GM12878 (cell line): Measurements from ENCODE around the gene GGPS1. TPM values are rescaled to one million over a fixed set of nuclear protein-coding genes. Genes with fewer than 3 reads are reported as not detected.

Experiments
- ATAC-seq: fragments of 200-7000 bp; cut with Tn5 transposase; 3 replicates; pipeline ENCODE4 v1.9.1; 2020; ENCODE audit warnings: mild to moderate bottlenecking, moderate library complexity
- BruUV-seq: library from RNA; stranded (reverse); fragments of 400-500 nt; replicated peaks from 2 replicates; lab custom pipeline; 2021; lab: Mats Ljungman, UMichigan
- CTCF ChIA-PET: fragments of 300-600 bp; sonication (Branson Sonifier 250); formaldehyde crosslinking; extraction: SDS; loops from one replicate; lab custom pipeline; 2021; ENCODE audit warnings: inconsistent platforms; lab: Yijun Ruan, JAX
- POLR2A ChIA-PET: fragments of 350-600 bp; formaldehyde crosslinking; extraction: SDS; loops from one replicate; lab custom pipeline; 2021; ENCODE audit warnings: inconsistent platforms; lab: Charles Lee
- RAD21 ChIA-PET: fragments of 300-600 bp; sonication (Branson Sonifier 250); formaldehyde crosslinking; loops from one replicate; lab custom pipeline; 2023; ENCODE audit warnings: antibody characterized with exemption; ENCODE audit not compliant: unreplicated experiment; lab: Charles Lee
- SMC1A ChIA-PET: fragments of 300-600 bp; sonication (Branson Sonifier 250); formaldehyde crosslinking; loops from one replicate; lab custom pipeline; 2023; ENCODE audit not compliant: unreplicated experiment, uncharacterized antibody; lab: Charles Lee
- DNase-seq: peaks from one replicate; pipeline ENCODE4 v3.0.0-alpha.2; 2011; ENCODE audit warnings: low read depth, low spot score
- FAIRE-seq: peaks from 3 replicates; lab custom pipeline; 2011; peaks lifted over from hg19 to GRCh38; lab: Jason Lieb, UNC
- H2AFZ ChIP-seq: 2 replicates; pipeline ENCODE4 v1.6.0; 2011; ENCODE audit warnings: low read depth, low read length, control low read depth; ENCODE audit not compliant: control insufficient read depth
- H3K27ac ChIP-seq: 2 replicates; pipeline ENCODE4 v1.5.1; 2011; ENCODE audit warnings: control low read depth; ENCODE audit not compliant: control insufficient read depth, insufficient read depth
- H3K27me3 ChIP-seq, 2 experiments: replicated peaks in 1 of 2; 2 replicates each; pipeline versions ENCODE4 v1.6.0 to v1.6.1; 2011; ENCODE audit warnings: low read length in 1 of 2; ENCODE audit not compliant: control insufficient read depth in 2 of 2, insufficient read depth in 2 of 2
- H3K36me3 ChIP-seq, 2 experiments: 2 replicates each; pipeline ENCODE4 v1.5.1; 2011; ENCODE audit warnings: low read length in 1 of 2; ENCODE audit not compliant: control insufficient read depth in 2 of 2, insufficient read depth in 2 of 2
- H3K4me1 ChIP-seq: 2 replicates; pipeline ENCODE4 v1.6.1; 2011; ENCODE audit warnings: mild to moderate bottlenecking, low read length, moderate library complexity, mixed read lengths; ENCODE audit not compliant: control insufficient read depth, insufficient read depth
- H3K4me2 ChIP-seq: 2 replicates; pipeline ENCODE4 v1.6.0; 2011; ENCODE audit warnings: control low read depth; ENCODE audit not compliant: control insufficient read depth, insufficient read depth
- H3K4me3 ChIP-seq: fragments of 200-600 bp; sonication (generic); 2 replicates; pipeline ENCODE4 v1.5.1; 2016
- H3K79me2 ChIP-seq: 2 replicates; pipeline ENCODE4 v1.6.0; 2011; ENCODE audit warnings: low read length; ENCODE audit not compliant: control insufficient read depth, insufficient read depth
- H3K9ac ChIP-seq: 2 replicates; pipeline ENCODE4 v1.8.0; 2011; ENCODE audit warnings: low read length, control low read depth, mixed read lengths; ENCODE audit not compliant: control insufficient read depth, insufficient read depth
- H3K9me3 ChIP-seq: replicated peaks from 3 replicates; pipeline ENCODE4 v1.5.1; 2011; ENCODE audit warnings: mild to moderate bottlenecking, low read length; ENCODE audit not compliant: control insufficient read depth, insufficient read depth
- H4K20me1 ChIP-seq: 2 replicates; pipeline ENCODE4 v1.6.0; 2011; ENCODE audit not compliant: control insufficient read depth, insufficient read depth
- BHLHE40 ChIP-seq, 2 experiments: fragments of 450-650 bp in 1 of 2; IDR thresholded peaks; 2 replicates each; pipeline ENCODE4 v1.6.1; 2011 to 2017; ENCODE audit warnings: low read depth in 2 of 2, borderline replicate concordance in 1 of 2, improper control_type of control experiment in 1 of 2, low read length in 1 of 2, mild to moderate bottlenecking in 1 of 2
- CTCF ChIP-seq, 3 experiments: IDR thresholded peaks in 2 of 3; conservative IDR thresholded peaks in 1 of 3; 2 replicates each; pipeline ENCODE4 v1.5.1; 2011; ENCODE audit warnings: low read depth in 3 of 3, low read length in 3 of 3, mild to moderate bottlenecking in 3 of 3, control low read depth in 2 of 3, moderate library complexity in 2 of 3, inconsistent platforms in 1 of 3, mixed read lengths in 1 of 3; ENCODE audit not compliant: control insufficient read depth in 2 of 3, insufficient read depth in 1 of 3; ENCODE audit errors: extremely low read depth in 1 of 3
- EP300 ChIP-seq, 2 experiments: fragments of 150-350 bp in 1 of 2; IDR thresholded peaks; 2 replicates each; pipeline ENCODE4 v1.6.1; 2011 to 2012; ENCODE audit warnings: low read depth in 2 of 2, low read length in 2 of 2, borderline replicate concordance in 1 of 2, improper control_type of control experiment in 1 of 2, inconsistent platforms in 1 of 2; ENCODE audit not compliant: control insufficient read depth in 1 of 2
- FOS ChIP-seq: IDR thresholded peaks from 3 replicates; pipeline ENCODE4 v1.6.1; 2011; ENCODE audit warnings: borderline replicate concordance; ENCODE audit not compliant: insufficient read length; ENCODE audit errors: extremely low read depth
- IKZF2 ChIP-seq, 2 experiments: fragments of 450-650 bp; IDR thresholded peaks; 2 replicates each; pipeline ENCODE4 v1.6.1; 2017; ENCODE audit warnings: mild to moderate bottlenecking in 2 of 2, moderate library complexity in 2 of 2
- PML ChIP-seq: IDR thresholded peaks from 2 replicates; pipeline ENCODE4 v1.6.1; 2012; ENCODE audit warnings: low read length, inconsistent platforms
- SRF ChIP-seq, 2 experiments: IDR thresholded peaks; 2 replicates each; pipeline ENCODE4 v1.6.1; 2011; ENCODE audit warnings: low read depth in 2 of 2, low read length in 2 of 2, mild to moderate bottlenecking in 1 of 2, moderate library complexity in 1 of 2
- WGBS: methylation state at CpG from one replicate; pipeline ENCODE4 v1.1.6; 2016; ENCODE audit warnings: low lambda C conversion rate; ENCODE audit not compliant: insufficient replicate concordance, insufficient coverage; ENCODE audit errors: missing lambda C conversion rate; 5-methylcytosine and 5-hydroxymethylcytosine counted together
- in situ Hi-C: fragments of 300-500 bp; cut with MboI; formaldehyde crosslinking; loops from 9 replicates; pipeline ENCODE4 v1.14.3; 2018; ENCODE audit warnings: mixed read lengths
- intact Hi-C: fragments of 100-400 bp; cut with micrococcal nuclease; formaldehyde crosslinking; loops from one replicate; pipeline ENCODE4 v1.14.2; 2022; ENCODE audit not compliant: unreplicated experiment
- polyA plus RNA-seq, 11 experiments: library from polyadenylated mRNA; depleted of rRNA in 4 of 11; unstranded in 6 of 11; stranded (reverse) in 5 of 11; fragments of >200 nt; fragmentation: Nextera tagmentation in 4 of 11; fragmentation: Illumina TruSeq in 1 of 11; extraction: Ambion mirVana in 4 of 11; extraction: Trizol in 1 of 11; gene quantifications; 1 replicate in 1 of 11; 2 replicates in 10 of 11; pipeline versions ENCODE4 v1.2.1 to v1.2.3, GENCODE V29; 2011 to 2016; ENCODE audit warnings: inconsistent platforms in 2 of 11, missing spikeins in 2 of 11, low read depth in 1 of 11
- total RNA-seq, 4 experiments: library from RNA; depleted of rRNA in 3 of 4; stranded (reverse); fragments of >200 nt in 3 of 4; fragmentation: Illumina TruSeq in 1 of 4; extraction: Trizol in 1 of 4; gene quantifications; 2 replicates each; pipeline versions ENCODE4 v1.2.1 to v1.2.3, GENCODE V29; 2013 to 2021
- TF ChIP-seq, protein P1 (sequence below): IDR thresholded peaks from 2 replicates; pipeline ENCODE4 v1.6.1; 2011; ENCODE audit warnings: borderline replicate concordance, low read depth, mild to moderate bottlenecking, moderate library complexity, mixed read lengths, low read length; ENCODE audit not compliant: insufficient read depth; ENCODE audit errors: extremely low read length

GGPS1 gene
- total and polyA plus RNA-seq, 10 of the 15 experiments (the other 5 are each of a cell fraction or from before 2014, with no cell fraction given) = 15.1 to 36.0 (median 25.3) TPM

DNA sequence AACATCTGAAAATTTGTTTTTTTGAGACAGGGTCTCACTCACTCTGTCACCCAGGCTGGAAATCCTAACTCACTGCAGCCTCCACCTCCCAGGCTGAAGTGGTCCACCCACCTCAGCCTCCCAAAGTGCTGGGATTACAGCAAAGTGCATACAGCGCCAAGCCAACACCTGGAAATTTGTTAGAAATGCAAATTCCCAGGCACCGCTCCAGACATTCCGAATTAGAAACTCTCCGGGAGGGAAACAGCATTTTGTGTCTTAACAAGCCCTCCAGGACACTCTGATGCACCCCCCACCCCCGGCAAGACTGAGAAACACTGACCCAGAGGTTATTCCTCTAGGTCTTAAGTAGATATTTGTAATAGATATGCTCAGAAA is 49.5 kb upstream of the GGPS1 start:
- WGBS = 96% methylated on average over 5 of the region's 5 CpGs
- in situ Hi-C loops = no loop called here
- Histone ChIP-seq H3K27ac (no peak overlapping the region), H3K4me1 (peaks cover 20% of the 10 kb centered on the region), H3K27me3 (no peaks in the 10 kb centered on the region), H4K20me1 (peaks cover 3% of the 10 kb centered on the region), H3K4me2 (no peak overlapping the region), H3K9ac (no peak overlapping the region), H3K9me3 (no peaks in the 10 kb centered on the region), H3K4me3 (no peak overlapping the region), H3K79me2 (peaks cover 74% of the 10 kb centered on the region), H3K36me3 (no peaks in the 10 kb centered on the region; a peak in 3 of 4 replicates), H2AFZ (no peak overlapping the region)
- ChIA-PET RAD21 (no interaction called here), SMC1A (interaction anchor here (1.1 to 1.5 kb wide), 2 partner anchors 10 to 35 kb away, joined by 3 to 4 read pairs; no protein-coding TSS in a partner anchor), POLR2A (interaction anchor here (1.1 kb wide), 1 partner anchor 11 kb away, joined by 5 read pairs; no protein-coding TSS in a partner anchor), CTCF (interaction anchor here (1.2 to 1.5 kb wide), 2 partner anchors 10 to 136 kb away, joined by 3 to 4 read pairs; no protein-coding TSS in a partner anchor)
- no peak for FAIRE-seq
- intact Hi-C loops = no loop called here
- no peak for DNase-seq
- BruUV-seq = no TSS peak
- TF ChIP-seq PML (no peak), CTCF (IDR thresholded peaks at IDR 0.05 in 2 of 3, conservative IDR thresholded peaks at IDR 0.05 in 1 of 3; ENCODE audit: control insufficient read depth in 2 of 3, extremely low read depth in 1 of 3, insufficient read depth in 1 of 3, low read depth in 3 of 3, low read length in 3 of 3) (no peak)
- ATAC-seq = no peak

DNA sequence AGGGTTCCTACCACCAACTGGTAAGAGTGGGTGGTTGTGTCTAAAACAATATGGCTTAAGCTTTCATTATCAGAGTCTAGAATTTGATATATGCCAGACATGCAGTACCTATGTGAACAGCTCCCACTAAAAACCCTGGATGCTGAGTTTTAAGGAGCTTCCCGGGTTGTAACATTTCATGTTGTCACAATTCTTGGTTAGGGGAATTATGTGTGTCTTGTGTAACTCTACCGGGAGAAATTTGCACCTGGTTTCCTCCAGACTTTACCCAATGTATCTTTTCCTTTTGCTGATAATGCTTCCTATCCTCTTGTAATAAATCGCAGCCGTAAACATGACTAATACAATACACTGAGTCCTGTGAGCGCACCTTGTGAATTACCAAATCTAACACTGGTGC is 48.7 kb upstream of the GGPS1 start:
- CTCF ChIA-PET = interaction anchor here (0.7 to 1.6 kb wide), 6 partner anchors 10 to 137 kb away, joined by 3 to 6 read pairs (median 3); no protein-coding TSS in a partner anchor
- H3K4me3 ChIP-seq = no peak overlapping the region

More for the DNA sequence above, 48.7 kb upstream of the GGPS1 start:
- no peak for TF ChIP-seq EP300 (IDR thresholded peaks at IDR 0.05; ENCODE audit: borderline replicate concordance in 1 of 2, control insufficient read depth in 1 of 2, low read depth in 2 of 2, low read length in 2 of 2)
- TF ChIP-seq, protein P1, sequence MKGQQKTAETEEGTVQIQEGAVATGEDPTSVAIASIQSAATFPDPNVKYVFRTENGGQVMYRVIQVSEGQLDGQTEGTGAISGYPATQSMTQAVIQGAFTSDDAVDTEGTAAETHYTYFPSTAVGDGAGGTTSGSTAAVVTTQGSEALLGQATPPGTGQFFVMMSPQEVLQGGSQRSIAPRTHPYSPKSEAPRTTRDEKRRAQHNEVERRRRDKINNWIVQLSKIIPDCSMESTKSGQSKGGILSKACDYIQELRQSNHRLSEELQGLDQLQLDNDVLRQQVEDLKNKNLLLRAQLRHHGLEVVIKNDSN = no peak
- no peak for TF ChIP-seq IKZF2 (IDR thresholded peaks at IDR 0.05)
- TF ChIP-seq FOS = no peak
- TF ChIP-seq BHLHE40 (IDR thresholded peaks at IDR 0.05; ENCODE audit: borderline replicate concordance in 1 of 2, low read depth in 2 of 2, low read length in 1 of 2) = no peak
- TF ChIP-seq SRF (IDR thresholded peaks at IDR 0.05; ENCODE audit: low read depth in 2 of 2, low read length in 2 of 2) = no peak
- H2AFZ ChIP-seq = no peak overlapping the region
- H3K79me2 ChIP-seq = peaks cover 76% of the 10 kb centered on the region
- 79% methylated on average over 5 of the region's 5 CpGs for WGBS
- H3K4me1 ChIP-seq = peaks cover 20% of the 10 kb centered on the region
- intact Hi-C loops (no loop called here), in situ Hi-C loops (no loop called here)
- ATAC-seq = no peak
- no peak overlapping the region for H3K27ac ChIP-seq
- no peak overlapping the region for H3K9ac ChIP-seq
- H3K9me3 ChIP-seq = no peaks in the 10 kb centered on the region
- SMC1A ChIA-PET = interaction anchor here (1.1 to 1.5 kb wide), 3 partner anchors 9 to 34 kb away, joined by 3 to 4 read pairs (median 3); no protein-coding TSS in a partner anchor
- H3K27me3 ChIP-seq = no peaks in the 10 kb centered on the region
- no TSS peak for BruUV-seq
- DNase-seq = no peak
- no peak for FAIRE-seq
- RAD21 ChIA-PET = no interaction called here
- H3K36me3 ChIP-seq = no peaks in the 10 kb centered on the region; a peak in 3 of 4 replicates
- POLR2A ChIA-PET = interaction anchor here (1.1 kb wide), 2 partner anchors 10 to 46 kb away, joined by 3 to 5 read pairs; no protein-coding TSS in a partner anchor
- no peak overlapping the region for H3K4me2 ChIP-seq
- H4K20me1 ChIP-seq = peaks cover 6% of the 10 kb centered on the region
